ENCODE data around the gene IQCH.

GRCh38 chr15:67373971-67374370, 119.4 kb downstream of the IQCH start:
- TF ChIP-seq CTCF (IDR thresholded peaks at IDR 0.05) (no peak), POLR2A (IDR thresholded peaks at IDR 0.05) (no peak), POLR2AphosphoS5 (IDR thresholded peaks at IDR 0.05) (no peak)

Measured in transverse colon (tissue), 4 donors.